HFF-Myc (cell line): ENCODE data around the gene WDR37.
"Not testable (repeated sequence)": the region's sequence is repeated elsewhere in the genome, so short reads cannot be mapped to it uniquely, and the experiment has no call there.

Experiments
- DNase-seq: peaks from one replicate; pipeline ENCODE4 v3.0.0-alpha.2; 2011; ENCODE audit warnings: low read depth; ENCODE audit errors: extremely low read depth
- H3K4me3 ChIP-seq: replicated peaks from 2 replicates; pipeline ENCODE4 v1.5.1; 2011; ENCODE audit warnings: low read depth, mild to moderate bottlenecking, control low read depth, low read length
- CTCF ChIP-seq: IDR thresholded peaks from 2 replicates; pipeline ENCODE4 v1.5.1; 2012; ENCODE audit warnings: mild to moderate bottlenecking, low read depth, low read length, control low read depth; ENCODE audit errors: missing control alignments

Gene WDR37

GRCh38 chr10:1157615-1157933 lies 101.4 kb downstream of the WDR37 start:
- no peak for TF ChIP-seq CTCF
- no peak overlapping the region for H3K4me3 ChIP-seq
- DNase-seq = no peak

DNA sequence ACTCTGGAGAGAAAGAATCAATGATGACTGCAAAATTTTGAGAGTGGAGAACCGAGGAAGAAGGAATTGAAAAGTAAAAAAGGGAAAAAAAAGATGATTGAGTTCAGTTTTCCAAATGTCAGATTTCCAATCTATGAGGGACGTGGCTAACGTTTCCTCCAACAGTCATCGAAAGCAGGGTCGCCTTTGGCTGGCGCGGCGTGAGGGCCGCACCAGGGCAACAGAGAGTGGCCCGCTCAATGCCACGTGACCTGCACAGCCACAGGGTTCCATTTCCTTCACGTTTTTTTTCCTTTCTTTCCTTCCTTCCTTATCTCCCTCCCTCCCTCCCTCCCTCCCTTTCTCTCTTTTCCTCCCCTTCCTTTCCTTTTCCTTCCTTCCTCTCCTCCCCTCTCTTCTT lies 101.9 kb downstream of the WDR37 start:
- DNase-seq = no peak
- H3K4me3 ChIP-seq = no peak overlapping the region
- TF ChIP-seq CTCF = no peak

GRCh38 chr10:1158536-1158935 lies 102.4 kb downstream of the WDR37 start:
- not testable (repeated sequence) for H3K4me3 ChIP-seq, DNase-seq

DNA sequence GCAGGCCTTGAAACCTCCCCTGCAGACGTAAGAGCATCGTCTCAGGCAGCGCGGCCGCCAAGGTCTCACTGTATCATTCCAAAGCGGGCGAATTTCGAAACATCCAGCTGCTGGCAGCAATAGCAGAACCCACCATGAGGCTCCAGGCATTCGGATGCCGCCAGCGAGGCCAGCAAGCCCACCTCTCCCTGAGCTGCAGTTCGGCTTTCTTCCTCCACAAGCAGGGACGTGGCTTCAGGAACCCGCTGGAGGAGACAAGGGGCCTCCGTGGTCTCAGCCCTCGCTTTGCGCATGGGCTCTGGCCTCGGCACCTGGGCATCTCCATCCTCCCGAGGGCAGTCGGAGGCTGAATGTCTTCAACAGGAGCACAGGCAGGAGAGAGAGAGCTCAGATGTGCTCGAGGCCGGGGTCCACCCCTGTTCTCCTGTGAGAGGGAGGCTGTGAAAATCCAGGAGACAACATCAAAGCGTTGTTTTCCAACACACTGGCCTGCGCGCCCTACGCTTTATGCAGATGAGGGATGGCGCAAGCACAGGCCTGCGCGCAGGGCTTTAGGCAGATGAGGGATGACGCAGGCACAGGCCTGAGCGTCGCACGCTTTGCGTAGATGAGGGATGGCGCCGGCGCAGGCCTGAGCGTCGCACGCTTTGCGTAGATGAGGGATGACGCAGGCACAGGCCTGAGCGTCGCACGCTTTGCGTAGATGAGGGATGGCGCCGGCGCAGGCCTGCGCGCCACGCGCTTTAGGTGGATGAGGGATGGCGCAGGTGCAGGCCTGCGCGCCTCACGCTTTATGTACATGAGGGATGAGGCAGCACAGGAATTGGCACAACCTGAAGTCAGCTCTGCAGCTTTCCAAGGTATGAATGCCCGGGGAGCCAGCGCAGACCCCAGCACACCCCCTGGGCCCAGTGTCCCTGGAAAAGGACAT lies 103.2 kb downstream of the WDR37 start:
- DNase-seq = no peak
- no peak for TF ChIP-seq CTCF
- no peak overlapping the region for H3K4me3 ChIP-seq

- TF ChIP-seq CTCF = no peak
- H3K4me3 ChIP-seq = no peak overlapping the region
- no peak for DNase-seq
Observed at GRCh38 chr10:1160561-1161314, 104.6 kb downstream of the WDR37 start.

GRCh38 chr10:1161315-1161673 lies 105.1 kb downstream of the WDR37 start:
- H3K4me3 ChIP-seq, DNase-seq: not testable (repeated sequence)

GRCh38 chr10:1162481-1163203 lies 106.5 kb downstream of the WDR37 start:
- no peak overlapping the region for H3K4me3 ChIP-seq
- DNase-seq = no peak
- TF ChIP-seq CTCF = no peak
